ENCODE data around the gene USP17L26.
"Not testable (repeated sequence)": the region's sequence is repeated elsewhere in the genome, so short reads cannot be mapped to it uniquely, and the experiment has no call there.

Gene USP17L26, protein sequence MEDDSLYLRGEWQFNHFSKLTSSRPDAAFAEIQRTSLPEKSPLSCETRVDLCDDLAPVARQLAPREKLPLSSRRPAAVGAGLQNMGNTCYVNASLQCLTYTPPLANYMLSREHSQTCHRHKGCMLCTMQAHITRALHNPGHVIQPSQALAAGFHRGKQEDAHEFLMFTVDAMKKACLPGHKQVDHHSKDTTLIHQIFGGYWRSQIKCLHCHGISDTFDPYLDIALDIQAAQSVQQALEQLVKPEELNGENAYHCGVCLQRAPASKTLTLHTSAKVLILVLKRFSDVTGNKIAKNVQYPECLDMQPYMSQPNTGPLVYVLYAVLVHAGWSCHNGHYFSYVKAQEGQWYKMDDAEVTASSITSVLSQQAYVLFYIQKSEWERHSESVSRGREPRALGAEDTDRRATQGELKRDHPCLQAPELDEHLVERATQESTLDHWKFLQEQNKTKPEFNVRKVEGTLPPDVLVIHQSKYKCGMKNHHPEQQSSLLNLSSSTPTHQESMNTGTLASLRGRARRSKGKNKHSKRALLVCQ

DNA sequence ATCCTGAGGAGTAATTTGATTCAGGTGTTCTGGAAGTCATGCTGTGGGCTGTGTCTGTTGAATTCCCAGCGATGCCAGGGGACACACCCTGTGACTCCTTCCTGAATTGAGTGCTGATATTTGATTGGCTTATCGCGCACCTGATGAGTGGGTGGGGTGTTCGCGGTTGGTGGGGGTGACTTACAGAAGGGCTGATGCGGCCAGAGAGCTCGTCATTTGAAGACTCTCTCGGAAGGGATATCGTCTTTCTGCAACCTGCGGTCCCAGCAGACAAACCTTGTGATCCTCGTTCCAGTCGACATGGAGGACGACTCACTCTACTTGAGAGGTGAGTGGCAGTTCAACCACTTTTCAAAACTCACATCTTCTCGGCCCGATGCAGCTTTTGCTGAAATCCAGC is at the start of gene USP17L26:
Gene USP17L26 (plus strand): TSS at position 301 of the 400 bp plus-strand sequence. CDS start 0 bp downstream, at position 301.
- DNase-seq (ENCODE audit: low read depth in 1 of 2, low spot score in 1 of 2); in situ Hi-C loops (cut with HindIII; ENCODE audit: low pct_unique_long_range_greater_than_20kb, low sequenced_read_pairs): not testable (repeated sequence)

DNA sequence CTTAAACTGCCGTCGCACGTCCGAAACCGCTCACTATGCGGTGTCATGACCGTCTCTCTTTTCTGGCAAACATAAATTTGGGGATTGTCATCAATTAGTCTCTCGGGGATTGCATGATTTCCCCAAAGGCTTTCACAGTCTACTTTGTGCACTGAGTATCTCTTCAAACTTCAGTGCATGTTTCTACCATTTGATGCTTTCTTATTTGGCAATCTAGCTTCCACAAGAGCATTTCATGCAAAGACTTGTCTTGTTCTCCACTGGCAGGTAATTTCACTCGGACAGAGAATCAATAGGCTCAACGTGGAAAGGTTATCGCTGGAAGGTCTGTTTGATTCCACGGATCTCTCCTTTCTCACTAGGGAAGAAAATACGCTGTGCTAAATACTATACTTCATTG is 10.3 kb upstream of the USP17L26 start:
- in situ Hi-C loops (cut with HindIII; ENCODE audit: low pct_unique_long_range_greater_than_20kb, low sequenced_read_pairs); DNase-seq (ENCODE audit: low read depth in 1 of 2, low spot score in 1 of 2): not testable (repeated sequence)

DNA sequence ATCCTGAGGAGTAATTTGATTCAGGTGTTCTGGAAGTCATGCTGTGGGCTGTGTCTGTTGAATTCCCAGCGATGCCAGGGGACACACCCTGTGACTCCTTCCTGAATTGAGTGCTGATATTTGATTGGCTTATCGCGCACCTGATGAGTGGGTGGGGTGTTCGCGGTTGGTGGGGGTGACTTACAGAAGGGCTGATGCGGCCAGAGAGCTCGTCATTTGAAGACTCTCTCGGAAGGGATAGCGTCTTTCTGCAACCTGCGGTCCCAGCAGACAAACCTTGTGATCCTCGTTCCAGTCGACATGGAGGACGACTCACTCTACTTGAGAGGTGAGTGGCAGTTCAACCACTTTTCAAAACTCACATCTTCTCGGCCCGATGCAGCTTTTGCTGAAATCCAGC is 9.6 kb upstream of the USP17L26 start, which contains the start of gene USP17L24:
Gene USP17L24 (plus strand): TSS at position 301 of the 400 bp plus-strand sequence. CDS start 0 bp downstream, at position 301.
- in situ Hi-C loops (cut with HindIII; ENCODE audit: low pct_unique_long_range_greater_than_20kb, low sequenced_read_pairs); DNase-seq (ENCODE audit: low read depth in 1 of 2, low spot score in 1 of 2): not testable (repeated sequence)

DNA sequence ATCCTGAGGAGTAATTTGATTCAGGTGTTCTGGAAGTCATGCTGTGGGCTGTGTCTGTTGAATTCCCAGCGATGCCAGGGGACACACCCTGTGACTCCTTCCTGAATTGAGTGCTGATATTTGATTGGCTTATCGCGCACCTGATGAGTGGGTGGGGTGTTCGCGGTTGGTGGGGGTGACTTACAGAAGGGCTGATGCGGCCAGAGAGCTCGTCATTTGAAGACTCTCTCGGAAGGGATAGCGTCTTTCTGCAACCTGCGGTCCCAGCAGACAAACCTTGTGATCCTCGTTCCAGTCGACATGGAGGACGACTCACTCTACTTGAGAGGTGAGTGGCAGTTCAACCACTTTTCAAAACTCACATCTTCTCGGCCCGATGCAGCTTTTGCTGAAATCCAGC is 4.8 kb upstream of the USP17L26 start, which contains the start of gene USP17L25:
Gene USP17L25 (plus strand): TSS at position 301 of the 400 bp plus-strand sequence. CDS start 0 bp downstream, at position 301.
- DNase-seq (ENCODE audit: low read depth in 1 of 2, low spot score in 1 of 2); in situ Hi-C loops (cut with HindIII; ENCODE audit: low pct_unique_long_range_greater_than_20kb, low sequenced_read_pairs): not testable (repeated sequence)

DNA sequence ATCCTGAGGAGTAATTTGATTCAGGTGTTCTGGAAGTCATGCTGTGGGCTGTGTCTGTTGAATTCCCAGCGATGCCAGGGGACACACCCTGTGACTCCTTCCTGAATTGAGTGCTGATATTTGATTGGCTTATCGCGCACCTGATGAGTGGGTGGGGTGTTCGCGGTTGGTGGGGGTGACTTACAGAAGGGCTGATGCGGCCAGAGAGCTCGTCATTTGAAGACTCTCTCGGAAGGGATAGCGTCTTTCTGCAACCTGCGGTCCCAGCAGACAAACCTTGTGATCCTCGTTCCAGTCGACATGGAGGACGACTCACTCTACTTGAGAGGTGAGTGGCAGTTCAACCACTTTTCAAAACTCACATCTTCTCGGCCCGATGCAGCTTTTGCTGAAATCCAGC is 4.6 kb downstream of the USP17L26 start, which contains the start of gene USP17L5:
Gene USP17L5 (plus strand): TSS at position 301 of the 400 bp plus-strand sequence. CDS start 0 bp downstream, at position 301.
- in situ Hi-C loops (cut with HindIII; ENCODE audit: low pct_unique_long_range_greater_than_20kb, low sequenced_read_pairs), result not testable (repeated sequence)

DNA sequence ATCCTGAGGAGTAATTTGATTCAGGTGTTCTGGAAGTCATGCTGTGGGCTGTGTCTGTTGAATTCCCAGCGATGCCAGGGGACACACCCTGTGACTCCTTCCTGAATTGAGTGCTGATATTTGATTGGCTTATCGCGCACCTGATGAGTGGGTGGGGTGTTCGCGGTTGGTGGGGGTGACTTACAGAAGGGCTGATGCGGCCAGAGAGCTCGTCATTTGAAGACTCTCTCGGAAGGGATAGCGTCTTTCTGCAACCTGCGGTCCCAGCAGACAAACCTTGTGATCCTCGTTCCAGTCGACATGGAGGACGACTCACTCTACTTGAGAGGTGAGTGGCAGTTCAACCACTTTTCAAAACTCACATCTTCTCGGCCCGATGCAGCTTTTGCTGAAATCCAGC is 9.4 kb downstream of the USP17L26 start, which contains the start of gene USP17L27:
Gene USP17L27 (plus strand): TSS at position 301 of the 400 bp plus-strand sequence. CDS start 0 bp downstream, at position 301.
- in situ Hi-C loops (cut with HindIII; ENCODE audit: low pct_unique_long_range_greater_than_20kb, low sequenced_read_pairs); DNase-seq (ENCODE audit: low read depth in 1 of 2, low spot score in 1 of 2): not testable (repeated sequence)

More for the DNA sequence above, 4.6 kb downstream of the USP17L26 start, which contains the start of gene USP17L5:
- not testable (repeated sequence) for DNase-seq (ENCODE audit: low read depth in 1 of 2, low spot score in 1 of 2)

DNA sequence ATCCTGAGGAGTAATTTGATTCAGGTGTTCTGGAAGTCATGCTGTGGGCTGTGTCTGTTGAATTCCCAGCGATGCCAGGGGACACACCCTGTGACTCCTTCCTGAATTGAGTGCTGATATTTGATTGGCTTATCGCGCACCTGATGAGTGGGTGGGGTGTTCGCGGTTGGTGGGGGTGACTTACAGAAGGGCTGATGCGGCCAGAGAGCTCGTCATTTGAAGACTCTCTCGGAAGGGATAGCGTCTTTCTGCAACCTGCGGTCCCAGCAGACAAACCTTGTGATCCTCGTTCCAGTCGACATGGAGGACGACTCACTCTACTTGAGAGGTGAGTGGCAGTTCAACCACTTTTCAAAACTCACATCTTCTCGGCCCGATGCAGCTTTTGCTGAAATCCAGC is 14.1 kb downstream of the USP17L26 start, which contains the start of gene USP17L28:
Gene USP17L28 (plus strand): TSS at position 301 of the 400 bp plus-strand sequence. CDS start 0 bp downstream, at position 301.
- in situ Hi-C loops (cut with HindIII; ENCODE audit: low pct_unique_long_range_greater_than_20kb, low sequenced_read_pairs), result not testable (repeated sequence)

DNA sequence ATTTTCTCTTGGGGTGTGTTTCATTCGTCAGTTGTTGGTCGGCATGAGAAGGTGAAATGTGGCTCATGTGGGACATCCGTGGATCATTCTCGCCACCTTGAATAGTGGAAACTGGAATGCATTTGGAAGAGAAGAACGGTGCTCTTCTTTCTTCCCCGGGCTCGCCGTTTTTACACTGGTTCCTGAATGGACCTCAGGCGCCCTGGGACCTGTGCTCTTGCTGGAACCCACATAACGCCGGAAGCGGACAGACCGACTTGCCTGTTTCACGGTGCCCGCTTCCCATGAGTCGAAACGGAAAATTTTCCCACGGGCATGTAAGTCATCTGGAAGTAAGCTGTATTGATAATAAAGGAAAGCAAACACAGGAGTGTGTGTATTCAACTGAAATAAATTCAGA is 16.4 kb downstream of the USP17L26 start:
- DNase-seq (ENCODE audit: low read depth in 1 of 2, low spot score in 1 of 2); in situ Hi-C loops (cut with HindIII; ENCODE audit: low pct_unique_long_range_greater_than_20kb, low sequenced_read_pairs): not testable (repeated sequence)

More for the DNA sequence above, 14.1 kb downstream of the USP17L26 start, which contains the start of gene USP17L28:
- not testable (repeated sequence) for DNase-seq (ENCODE audit: low read depth in 1 of 2, low spot score in 1 of 2)

DNA sequence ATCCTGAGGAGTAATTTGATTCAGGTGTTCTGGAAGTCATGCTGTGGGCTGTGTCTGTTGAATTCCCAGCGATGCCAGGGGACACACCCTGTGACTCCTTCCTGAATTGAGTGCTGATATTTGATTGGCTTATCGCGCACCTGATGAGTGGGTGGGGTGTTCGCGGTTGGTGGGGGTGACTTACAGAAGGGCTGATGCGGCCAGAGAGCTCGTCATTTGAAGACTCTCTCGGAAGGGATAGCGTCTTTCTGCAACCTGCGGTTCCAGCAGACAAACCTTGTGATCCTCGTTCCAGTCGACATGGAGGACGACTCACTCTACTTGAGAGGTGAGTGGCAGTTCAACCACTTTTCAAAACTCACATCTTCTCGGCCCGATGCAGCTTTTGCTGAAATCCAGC is 18.9 kb downstream of the USP17L26 start, which contains the start of gene USP17L29:
Gene USP17L29 (plus strand): TSS at position 301 of the 400 bp plus-strand sequence. CDS start 0 bp downstream, at position 301.
- in situ Hi-C loops (cut with HindIII; ENCODE audit: low pct_unique_long_range_greater_than_20kb, low sequenced_read_pairs); DNase-seq (ENCODE audit: low read depth in 1 of 2, low spot score in 1 of 2): not testable (repeated sequence)

DNA sequence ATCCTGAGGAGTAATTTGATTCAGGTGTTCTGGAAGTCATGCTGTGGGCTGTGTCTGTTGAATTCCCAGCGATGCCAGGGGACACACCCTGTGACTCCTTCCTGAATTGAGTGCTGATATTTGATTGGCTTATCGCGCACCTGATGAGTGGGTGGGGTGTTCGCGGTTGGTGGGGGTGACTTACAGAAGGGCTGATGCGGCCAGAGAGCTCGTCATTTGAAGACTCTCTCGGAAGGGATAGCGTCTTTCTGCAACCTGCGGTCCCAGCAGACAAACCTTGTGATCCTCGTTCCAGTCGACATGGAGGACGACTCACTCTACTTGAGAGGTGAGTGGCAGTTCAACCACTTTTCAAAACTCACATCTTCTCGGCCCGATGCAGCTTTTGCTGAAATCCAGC is 28.4 kb downstream of the USP17L26 start, which contains the start of gene USP17L30:
Gene USP17L30 (plus strand): TSS at position 301 of the 400 bp plus-strand sequence. CDS start 0 bp downstream, at position 301.
- DNase-seq (ENCODE audit: low read depth in 1 of 2, low spot score in 1 of 2); in situ Hi-C loops (cut with HindIII; ENCODE audit: low pct_unique_long_range_greater_than_20kb, low sequenced_read_pairs): not testable (repeated sequence)

DNA sequence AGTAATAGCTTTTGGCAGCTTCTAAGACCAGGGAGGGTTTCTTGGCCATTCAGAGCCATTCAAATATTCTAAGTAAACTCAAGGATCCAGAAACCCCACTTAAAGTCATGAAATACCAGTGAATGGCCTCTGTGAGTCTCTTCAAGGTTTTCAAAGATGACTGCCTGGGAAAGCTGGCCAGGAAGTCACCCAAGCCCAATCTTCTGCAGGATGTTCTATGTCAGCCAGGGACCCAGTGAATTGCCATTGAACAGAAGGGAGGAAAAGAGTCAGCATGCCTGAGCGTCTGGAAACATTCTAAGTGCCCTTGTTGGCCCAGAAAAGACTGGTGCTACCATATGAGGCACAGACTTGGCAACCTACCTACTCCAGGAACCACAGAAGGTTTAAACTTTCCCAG is 45.4 kb downstream of the USP17L26 start:
- in situ Hi-C loops (cut with HindIII; ENCODE audit: low pct_unique_long_range_greater_than_20kb, low sequenced_read_pairs); DNase-seq (ENCODE audit: low read depth in 1 of 2, low spot score in 1 of 2): not testable (repeated sequence)

DNA sequence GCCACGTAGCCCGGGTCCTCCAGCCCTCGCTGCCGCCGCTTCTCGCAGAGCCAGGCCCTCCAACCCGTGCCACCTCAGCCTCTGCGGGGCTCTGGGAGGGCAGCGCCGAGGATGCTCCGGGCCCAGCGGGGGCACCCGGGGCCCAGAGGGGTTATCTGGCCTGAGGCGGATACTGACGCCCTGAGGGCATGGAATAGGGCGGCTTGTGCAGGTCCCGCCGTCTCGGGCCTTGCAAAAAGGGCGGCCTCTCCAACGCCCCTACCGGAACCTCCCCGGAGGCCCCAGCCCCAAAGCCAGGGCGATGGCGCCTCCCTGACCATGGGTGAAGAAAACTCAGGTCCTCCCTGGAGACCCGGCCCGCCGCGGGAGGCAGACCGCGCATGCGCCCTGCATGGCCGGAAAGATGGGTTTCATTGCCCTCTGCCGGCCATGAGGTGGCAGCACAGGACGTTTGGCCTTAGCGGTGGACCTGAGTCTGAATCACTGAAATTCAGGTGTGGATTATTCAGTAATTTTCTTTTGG is 46.6 kb downstream of the USP17L26 start:
- in situ Hi-C loops (cut with HindIII; ENCODE audit: low pct_unique_long_range_greater_than_20kb, low sequenced_read_pairs), result not testable (repeated sequence)
- DNase-seq (ENCODE audit: low read depth in 1 of 2, low spot score in 1 of 2), result peak in 1 of 2 experiments; percentile 0

DNA sequence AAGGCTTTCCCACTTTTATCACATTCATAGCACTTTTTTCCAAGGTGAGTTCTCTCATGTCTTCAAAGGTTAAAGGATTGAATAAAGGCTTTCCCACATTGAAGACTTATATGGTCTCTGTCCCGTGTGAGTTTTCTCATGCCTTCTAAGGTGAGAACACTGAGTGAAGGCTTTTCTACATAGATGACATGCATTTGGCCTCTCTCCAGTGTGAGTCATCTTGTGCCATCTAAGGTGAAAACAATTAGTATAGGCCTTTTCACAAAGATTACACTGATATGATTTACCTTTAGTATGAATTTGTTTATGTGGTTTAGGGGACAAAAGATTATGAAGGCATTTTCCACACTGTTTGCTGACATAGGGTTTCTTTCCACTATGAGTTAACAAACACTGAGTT is 49.7 kb downstream of the USP17L26 start:
- no peak for DNase-seq (ENCODE audit: low read depth in 1 of 2, low spot score in 1 of 2)
- in situ Hi-C loops (cut with HindIII; ENCODE audit: low pct_unique_long_range_greater_than_20kb, low sequenced_read_pairs), result no loop called here
- no peak for TF ChIP-seq JUND (IDR thresholded peaks at IDR 0.05; ENCODE audit: low read depth)

Measured in T47D (cell line).